HCT116 (cell line): ENCODE results near the gene SMAGP. TPM values are rescaled to one million over a fixed set of nuclear protein-coding genes. Genes with fewer than 3 reads are reported as not detected.

Source experiments
- ATAC-seq: fragments of 200-7000 bp; cut with Tn5 transposase; 2 replicates; pipeline ENCODE4 v1.9.1; 2020; ENCODE audit warnings: mild to moderate bottlenecking, moderate library complexity
- BruUV-seq: library from RNA; stranded (reverse); fragments of 400-500 nt; replicated peaks from 2 replicates; lab custom pipeline; 2021; lab: Mats Ljungman, UMichigan
- CTCF ChIA-PET: fragments of 300-600 bp; sonication (Branson Sonifier 250); formaldehyde crosslinking; loops from one replicate; lab custom pipeline; 2021; ENCODE audit warnings: antibody characterized with exemption; lab: Charles Lee
- POLR2A ChIA-PET: fragments of 300-600, 350-600 bp; sonication (Branson Sonifier 250); formaldehyde crosslinking; loops from one replicate; lab custom pipeline; 2021; ENCODE audit warnings: antibody characterized with exemption; lab: Charles Lee
- RAD21 ChIA-PET, 2 experiments: fragments of 300-600 bp; sonication (Branson Sonifier 250); formaldehyde crosslinking; loops; one replicate each; lab custom pipeline; 2023; ENCODE audit warnings: low total read pairs in 2 of 2; ENCODE audit not compliant: uncharacterized antibody in 2 of 2, unreplicated experiment in 2 of 2, low non-redundant PET in 1 of 2; lab: Charles Lee
- DNase-seq: peaks from one replicate; pipeline ENCODE4 v3.0.0-alpha.2; 2010; ENCODE audit warnings: low read depth, low spot score
- H2AFZ ChIP-seq: fragments of 200-600 bp; shearing (Covaris generic), sonication (generic); 2 replicates; pipeline ENCODE4 v1.6.1; 2017; ENCODE audit warnings: low read depth, mixed run types, mixed read lengths, antibody characterized with exemption, low read length; ENCODE audit not compliant: poor library complexity, severe bottlenecking
- H3K27ac ChIP-seq: 2 replicates; pipeline ENCODE4 v1.5.1; 2012; ENCODE audit warnings: low read depth, low read length
- H3K27me3 ChIP-seq: fragments of 200-600 bp; sonication (generic); 2 replicates; pipeline ENCODE4 v1.6.1; 2016; ENCODE audit warnings: mixed run types, low read length, mixed read lengths; ENCODE audit not compliant: insufficient read depth
- H3K36me3 ChIP-seq, 2 experiments: fragments of 200-500 bp in 1 of 2; fragments of 200-600 bp in 1 of 2; sonication (Bioruptor generic) in 1 of 2; sonication (generic) in 1 of 2; 2 replicates each; pipeline versions ENCODE4 v1.5.1 to v1.6.1; 2014 to 2016; ENCODE audit warnings: low read length in 2 of 2, inconsistent platforms in 1 of 2, mixed read lengths in 1 of 2, mixed run types in 1 of 2; ENCODE audit not compliant: insufficient read depth in 2 of 2, control insufficient read depth in 1 of 2
- H3K4me1 ChIP-seq, 2 experiments: fragments of 200-600 bp in 1 of 2; sonication (generic) in 1 of 2; 2 replicates each; pipeline versions ENCODE4 v1.5.1 to v1.6.1; 2012 to 2017; ENCODE audit warnings: low read length in 2 of 2, inconsistent platforms in 1 of 2, mild to moderate bottlenecking in 1 of 2, mixed read lengths in 1 of 2, mixed run types in 1 of 2, moderate library complexity in 1 of 2; ENCODE audit not compliant: insufficient read depth in 2 of 2, control insufficient read depth in 1 of 2
- H3K4me2 ChIP-seq: fragments of 200-600 bp; sonication (generic); 2 replicates; pipeline ENCODE4 v1.6.1; 2017; ENCODE audit warnings: mixed run types, low read length, mixed read lengths
- H3K4me3 ChIP-seq, 2 experiments: fragments of 200-600 bp in 1 of 2; sonication (generic) in 1 of 2; replicated peaks in 1 of 2; 2 replicates each; pipeline ENCODE4 v1.5.1; 2011 to 2016; ENCODE audit warnings: low read length in 2 of 2, control low read depth in 1 of 2, low read depth in 1 of 2, mild to moderate bottlenecking in 1 of 2, mixed read lengths in 1 of 2, mixed run types in 1 of 2
- H3K79me2 ChIP-seq: fragments of 200-600 bp; sonication (generic); 2 replicates; pipeline ENCODE4 v1.6.1; 2017; ENCODE audit warnings: mild to moderate bottlenecking, mixed run types, low read length, moderate library complexity, mixed read lengths; ENCODE audit not compliant: insufficient read depth
- H3K9ac ChIP-seq: fragments of 200-600 bp; sonication (generic); 2 replicates; pipeline ENCODE4 v1.6.1; 2016; ENCODE audit warnings: low read length, mixed read lengths
- H3K9me2 ChIP-seq: fragments of 200-600 bp; sonication (generic), shearing (Covaris generic); 2 replicates; pipeline ENCODE4 v1.6.1; 2017; ENCODE audit warnings: mixed run types, mild to moderate bottlenecking, moderate library complexity; ENCODE audit not compliant: insufficient read depth
- H3K9me3 ChIP-seq, 2 experiments: fragments of 200-500 bp in 1 of 2; fragments of 200-600 bp in 1 of 2; sonication (Bioruptor generic) in 1 of 2; sonication (generic) in 1 of 2; 2 replicates each; pipeline ENCODE4 v1.6.1; 2014 to 2017; ENCODE audit warnings: low read length in 2 of 2, mixed read lengths in 2 of 2, inconsistent platforms in 1 of 2, low read depth in 1 of 2, mild to moderate bottlenecking in 1 of 2, mixed run types in 1 of 2, moderate library complexity in 1 of 2; ENCODE audit not compliant: control insufficient read depth in 1 of 2, insufficient read depth in 1 of 2
- H4K20me1 ChIP-seq: fragments of 200-600 bp; sonication (generic), shearing (Covaris generic); 2 replicates; pipeline ENCODE4 v1.6.1; 2017; ENCODE audit warnings: mixed run types, mild to moderate bottlenecking, moderate library complexity; ENCODE audit not compliant: insufficient read depth
- CBX3 ChIP-seq: IDR thresholded peaks from 2 replicates; pipeline ENCODE4 v1.6.1; 2012; ENCODE audit warnings: low read depth
- CEBPB ChIP-seq: IDR thresholded peaks from 2 replicates; pipeline ENCODE4 v1.6.1; 2012; ENCODE audit warnings: low read depth
- EGR1 ChIP-seq: IDR thresholded peaks from 2 replicates; pipeline ENCODE4 v1.6.1; 2012; ENCODE audit warnings: low read depth
- ELF1 ChIP-seq: IDR thresholded peaks from 2 replicates; pipeline ENCODE4 v1.6.1; 2012; ENCODE audit warnings: low read depth, borderline replicate concordance
- EZH2 ChIP-seq: fragments of 200-600 bp; sonication (generic); IDR thresholded peaks from 2 replicates; pipeline ENCODE4 v1.6.1; 2017; ENCODE audit warnings: antibody characterized with exemption, mixed run types
- EZH2phosphoT487 ChIP-seq: fragments of 200-600 bp; IDR thresholded peaks from 2 replicates; pipeline ENCODE4 v1.6.1; 2018; ENCODE audit warnings: antibody characterized with exemption, borderline replicate concordance
- JUND ChIP-seq: IDR thresholded peaks from 2 replicates; pipeline ENCODE4 v1.6.1; 2012
- RAD21 ChIP-seq: IDR thresholded peaks from 2 replicates; pipeline ENCODE4 v1.6.1; 2012; ENCODE audit warnings: low read depth, mild to moderate bottlenecking
- REST ChIP-seq: IDR thresholded peaks from 2 replicates; pipeline ENCODE4 v1.6.1; 2012; ENCODE audit warnings: low read depth
- SIN3A ChIP-seq: IDR thresholded peaks from 2 replicates; pipeline ENCODE4 v1.6.1; 2012; ENCODE audit warnings: low read depth
- SRF ChIP-seq: IDR thresholded peaks from 2 replicates; pipeline ENCODE4 v1.6.1; 2012; ENCODE audit warnings: low read depth
- ZFX ChIP-seq: fragments of 450-650 bp; IDR thresholded peaks from 2 replicates; pipeline ENCODE4 v1.6.1; 2017
- intact Hi-C: fragments of 100-400 bp; cut with micrococcal nuclease; formaldehyde crosslinking; loops from 2 replicates; pipeline ENCODE4 v1.10.0; 2022
- total RNA-seq: library from RNA; stranded (reverse); gene quantifications from one replicate; pipeline ENCODE4 v1.2.1, GENCODE V29; 2021; ENCODE audit not compliant: unreplicated experiment
- TF ChIP-seq, protein P1 (sequence below): IDR thresholded peaks from 2 replicates; pipeline ENCODE4 v1.6.1; 2011; ENCODE audit warnings: mild to moderate bottlenecking, low read length, moderate library complexity; ENCODE audit not compliant: insufficient replicate concordance; ENCODE audit errors: extremely low read depth

SMAGP gene
- total RNA-seq, 1 experiment from 2014 or later = 39.9 TPM

DNA sequence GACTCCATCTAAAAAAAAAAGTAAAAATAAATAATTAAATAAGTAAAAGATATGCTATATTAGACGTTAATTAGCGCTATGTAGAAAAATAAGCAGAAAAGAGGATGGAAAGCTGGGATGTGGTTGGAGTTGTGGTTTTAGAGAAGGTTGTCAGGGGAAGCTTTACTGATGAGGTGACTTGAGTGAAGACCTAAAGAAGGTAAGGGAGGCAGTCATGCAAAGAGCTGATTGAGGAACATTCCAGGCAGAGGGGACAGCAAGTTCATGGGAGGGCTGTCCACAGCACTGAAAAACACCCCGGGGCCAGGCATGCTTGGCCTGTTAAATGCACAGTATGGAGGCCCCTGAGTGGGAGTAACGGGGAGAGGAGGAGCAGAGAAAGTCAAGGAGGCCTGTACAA is 15.7 kb downstream of the SMAGP start:
- no TSS peak for BruUV-seq
- CTCF ChIA-PET = no interaction called here
- DNase-seq (no peak), ATAC-seq (no peak)
- intact Hi-C loops = no loop called here
- H2AFZ ChIP-seq = no peak overlapping the region
- no peaks in the 10 kb centered on the region for H3K27me3 ChIP-seq
- no peaks in the 10 kb centered on the region for H3K9me2 ChIP-seq
- H3K9ac ChIP-seq = no peak overlapping the region
- H3K79me2 ChIP-seq = peaks cover 41% of the 10 kb centered on the region
- H3K4me2 ChIP-seq = no peak overlapping the region
- H3K9me3 ChIP-seq = no peaks in the 10 kb centered on the region
- no peak for TF ChIP-seq ELF1
- no peak for TF ChIP-seq CBX3
- no peak for TF ChIP-seq EGR1
- no peak for TF ChIP-seq EZH2
- TF ChIP-seq CEBPB = no peak
- no peak for TF ChIP-seq RAD21
- TF ChIP-seq, protein P1, sequence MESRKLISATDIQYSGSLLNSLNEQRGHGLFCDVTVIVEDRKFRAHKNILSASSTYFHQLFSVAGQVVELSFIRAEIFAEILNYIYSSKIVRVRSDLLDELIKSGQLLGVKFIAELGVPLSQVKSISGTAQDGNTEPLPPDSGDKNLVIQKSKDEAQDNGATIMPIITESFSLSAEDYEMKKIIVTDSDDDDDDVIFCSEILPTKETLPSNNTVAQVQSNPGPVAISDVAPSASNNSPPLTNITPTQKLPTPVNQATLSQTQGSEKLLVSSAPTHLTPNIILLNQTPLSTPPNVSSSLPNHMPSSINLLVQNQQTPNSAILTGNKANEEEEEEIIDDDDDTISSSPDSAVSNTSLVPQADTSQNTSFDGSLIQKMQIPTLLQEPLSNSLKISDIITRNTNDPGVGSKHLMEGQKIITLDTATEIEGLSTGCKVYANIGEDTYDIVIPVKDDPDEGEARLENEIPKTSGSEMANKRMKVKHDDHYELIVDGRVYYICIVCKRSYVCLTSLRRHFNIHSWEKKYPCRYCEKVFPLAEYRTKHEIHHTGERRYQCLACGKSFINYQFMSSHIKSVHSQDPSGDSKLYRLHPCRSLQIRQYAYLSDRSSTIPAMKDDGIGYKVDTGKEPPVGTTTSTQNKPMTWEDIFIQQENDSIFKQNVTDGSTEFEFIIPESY = no peak
- no peak for TF ChIP-seq JUND
- TF ChIP-seq SRF = no peak
- no peak for TF ChIP-seq ZFX
- TF ChIP-seq SIN3A = no peak
- no peak for TF ChIP-seq REST
- TF ChIP-seq EZH2phosphoT487 = no peak
- H3K36me3 ChIP-seq = peaks cover 2 to 9% of the 10 kb centered on the region in 2 experiments; a peak in 2 of 4 replicates
- H3K4me1 ChIP-seq = no peaks in the 10 kb centered on the region
- H4K20me1 ChIP-seq = peaks cover 5% of the 10 kb centered on the region; the same call in 1 of the 2 replicates
- POLR2A ChIA-PET = no interaction called here
- H3K27ac ChIP-seq = no peak overlapping the region
- RAD21 ChIA-PET = no interaction called here
- H3K4me3 ChIP-seq = no peak overlapping the region
